Adrenal gland (tissue), 12 donors: Measurements from ENCODE around the gene CENPB. TPM values are rescaled to one million over a fixed set of nuclear protein-coding genes. Genes with fewer than 3 reads are reported as not detected.

ENCODE experiments used
- DNase-seq, 7 donors: peaks; one replicate each; pipeline ENCODE4 v3.0.0-alpha.2; 2019 to 2020
- H3K27ac ChIP-seq, 5 donors: fragments of 200-600 bp; sonication (generic) in 4 of 5; 1 replicate in 3 of 5; 2 replicates in 2 of 5; pipeline versions ENCODE4 v1.5.1 to v1.8.0; 2016 to 2020; ENCODE audit warnings: mild to moderate bottlenecking in 1 of 5
- H3K27me3 ChIP-seq: fragments of 200-600 bp; 2 replicates; pipeline ENCODE4 v1.8.0; 2021
- H3K36me3 ChIP-seq, 2 donors: fragments of 200-600 bp; replicated peaks in 1 of 2; 1 replicate in 1 of 2; 2 replicates in 1 of 2; pipeline versions ENCODE4 v1.5.1 to v1.8.0; 2018 to 2022
- H3K4me1 ChIP-seq, 2 donors: fragments of 200-600 bp; replicated peaks in 1 of 2; 1 replicate in 1 of 2; 2 replicates in 1 of 2; pipeline versions ENCODE4 v1.5.1 to v1.8.0; 2018 to 2021
- H3K4me3 ChIP-seq, 4 donors: fragments of 200-600 bp; sonication (generic) in 3 of 4; one replicate each; pipeline ENCODE4 v1.5.1; 2016 to 2018
- H3K9me3 ChIP-seq, 3 donors: fragments of 200-600 bp; sonication (generic) in 1 of 3; replicated peaks in 1 of 3; 1 replicate in 2 of 3; 2 replicates in 1 of 3; pipeline versions ENCODE4 v1.5.1 to v1.8.0; 2016 to 2021
- CTCF ChIP-seq, 6 experiments: fragments of 450-650 bp in 4 of 6; fragments of 200-600 bp in 2 of 6; sonication (generic) in 1 of 6; IDR thresholded peaks; 1 replicate in 5 of 6; 2 replicates in 1 of 6; pipeline versions ENCODE4 v1.5.1 to v1.8.0; 2016 to 2021; ENCODE audit warnings: antibody characterized with exemption in 6 of 6, mild to moderate bottlenecking in 2 of 6, moderate library complexity in 1 of 6
- POLR2A ChIP-seq, 2 donors: fragments of 450-650 bp; IDR thresholded peaks; one replicate each; pipeline ENCODE4 v1.6.1; 2017; ENCODE audit warnings: antibody characterized with exemption in 2 of 2, mild to moderate bottlenecking in 2 of 2, moderate library complexity in 1 of 2
- WGBS, 4 donors: extraction: QIAGEN DNeasy Blood & Tissue Kit in 2 of 4; methylation state at CpG; one replicate each; pipeline versions ENCODE4 v1.1.5 to v1.1.7; 2013 to 2017; 5-methylcytosine and 5-hydroxymethylcytosine counted together
- intact Hi-C, 2 donors: fragments of 100-400 bp; cut with DNase I; formaldehyde crosslinking; loops; one replicate each; pipeline versions ENCODE4 v1.14.1 to v1.15.0; 2022 to 2023
- polyA plus RNA-seq, 3 donors: library from polyadenylated mRNA; stranded (reverse); fragments of 200-250 nt in 2 of 3; fragments of 350-450 nt in 1 of 3; fragmentation: Illumina TruSeq in 1 of 3; extraction: RNeasy Lipid Tissue Mini Kit (QIAGEN cat#74804) in 1 of 3; gene quantifications; one replicate each; pipeline ENCODE4 v1.2.3, GENCODE V29; 2013 to 2014
- total RNA-seq, 9 donors: library from RNA; depleted of rRNA in 4 of 9; stranded (reverse); fragments of >200 nt in 4 of 9; fragments of 120-200 nt in 1 of 9; fragmentation: NEBNext Ultra II Directional in 1 of 9; extraction: Animal tissue kit (Norgen Biotek cat#: 25700) in 1 of 9; gene quantifications; one replicate each; pipeline versions ENCODE4 v1.1.0 to v1.2.4, GENCODE V29; 2013 to 2023
- donor health status: healthy with polysubstance abuse.
- donor health status: Bipolar disorder and iron deficiency.
- donor health status: DM: yes; HTN: yes; CAD: no.
- donor health status: DM: no; HTN: no; CAD: no.
- donor health status: DM: no; HTN: no; CAD: no.
- donor health status: DM: yes; HTN: yes; CAD: no.

The CENPB gene
- total and polyA plus RNA-seq, 12 donors, result 25.8 to 112 (median 82.2) TPM

- WGBS, 4 donors, result 88 to 100% (median 91%) methylated on average over 1 to 7 of the region's 7 CpGs
- TF ChIP-seq CTCF (IDR thresholded peaks at IDR 0.05) (no peak), POLR2A (IDR thresholded peaks at IDR 0.05) (no peak)
- Histone ChIP-seq H3K9me3 (no peaks in the 10 kb centered on the region), H3K27ac (no peak overlapping the region), H3K4me1 (peaks cover 0 to 5% of the 10 kb centered on the region in 2 donors), H3K4me3 (no peak overlapping the region), H3K27me3 (no peaks in the 10 kb centered on the region), H3K36me3 (no peaks in the 10 kb centered on the region)
- intact Hi-C loops, result no loop called here
- DNase-seq, result no peak
Measured at GRCh38 chr20:3755269-3755668, 31.3 kb downstream of the CENPB start.

- Histone ChIP-seq H3K4me3 (no peak overlapping the region), H3K27me3 (no peaks in the 10 kb centered on the region), H3K27ac (no peak overlapping the region), H3K36me3 (no peaks in the 10 kb centered on the region), H3K4me1 (peaks cover 0 to 5% of the 10 kb centered on the region in 2 donors), H3K9me3 (no peaks in the 10 kb centered on the region)
- TF ChIP-seq POLR2A (IDR thresholded peaks at IDR 0.05), result no peak
- no peak for TF ChIP-seq CTCF (IDR thresholded peaks at IDR 0.05)
- DNase-seq, result no peak
- intact Hi-C loops, result no loop called here
- WGBS, 4 donors, result 87 to 100% (median 89%) methylated on average over 5 to 16 of the region's 16 CpGs
Measured at GRCh38 chr20:3754276-3754630, 32.3 kb downstream of the CENPB start.

- Histone ChIP-seq H3K27ac (no peak overlapping the region), H3K4me3 (no peak overlapping the region), H3K27me3 (no peaks in the 10 kb centered on the region), H3K4me1 (peaks cover 0 to 5% of the 10 kb centered on the region in 2 donors), H3K36me3 (no peaks in the 10 kb centered on the region), H3K9me3 (no peaks in the 10 kb centered on the region)
- no peak for DNase-seq
- intact Hi-C loops, result no loop called here
- WGBS, 4 donors, result 86 to 91% (median 88%) methylated on average over 8 to 26 of the region's 26 CpGs
- TF ChIP-seq CTCF (IDR thresholded peaks at IDR 0.05) (no peak), POLR2A (IDR thresholded peaks at IDR 0.05) (no peak)
Measured at GRCh38 chr20:3753501-3754275, 32.9 kb downstream of the CENPB start.

GRCh38 chr20:3753098-3753497, 33.4 kb downstream of the CENPB start:
- no peak overlapping the region for H3K4me3 ChIP-seq
- H3K27me3 ChIP-seq, result no peaks in the 10 kb centered on the region
- intact Hi-C loops, result no loop called here
- WGBS, 4 donors, result 49 to 56% (median 54%) methylated on average over 4 of the region's 4 CpGs
- peak; percentile 55 to 75 (median 71) for TF ChIP-seq CTCF (IDR thresholded peaks at IDR 0.05)
- TF ChIP-seq POLR2A (IDR thresholded peaks at IDR 0.05), result no peak
- H3K4me1 ChIP-seq, result peaks cover 0 to 5% of the 10 kb centered on the region in 2 donors
- H3K27ac ChIP-seq, result no peak overlapping the region
- no peaks in the 10 kb centered on the region for H3K36me3 ChIP-seq
- no peaks in the 10 kb centered on the region for H3K9me3 ChIP-seq
- peak; percentile 61 to 85 (median 70) for DNase-seq
